Uterus (tissue), 2 donors: Measurements from ENCODE around the gene PCDHA13.
"Not testable (repeated sequence)": the region's sequence is repeated elsewhere in the genome, so short reads cannot be mapped to it uniquely, and the experiment has no call there.

Experiments
- CTCF ChIP-seq, 4 experiments: fragments of 200-600 bp in 2 of 4; fragments of 450-650 bp in 2 of 4; sonication (generic) in 2 of 4; IDR thresholded peaks; one replicate each; pipeline ENCODE4 v1.5.1; 2016 to 2019; ENCODE audit warnings: antibody characterized with exemption in 4 of 4, mild to moderate bottlenecking in 2 of 4, moderate library complexity in 1 of 4
- POLR2A ChIP-seq, 2 donors: fragments of 450-650 bp; IDR thresholded peaks; one replicate each; pipeline ENCODE4 v1.6.1; 2016; ENCODE audit warnings: antibody characterized with exemption in 2 of 2, mild to moderate bottlenecking in 1 of 2, moderate library complexity in 1 of 2

GRCh38 chr5:140876541-140877261, 5.2 kb upstream of the PCDHA13 start:
- not testable (repeated sequence) for TF ChIP-seq CTCF, POLR2A (IDR thresholded peaks at IDR 0.05)
